Measurements from ENCODE around the gene SEPSECS. TPM values are rescaled to one million over a fixed set of nuclear protein-coding genes. Genes with fewer than 3 reads are reported as not detected.

The SEPSECS gene
- total and polyA plus RNA-seq, 9 of the 15 experiments (the other 6 are each of a cell fraction or from before 2014, with no cell fraction given): 3.9 to 17.2 (median 7.9) TPM

GRCh38 chr4:25120146-25120940 is 39.9 kb downstream of the SEPSECS start:
- Histone ChIP-seq H4K20me1 (replicated peaks; ENCODE audit: control insufficient read depth, insufficient read depth, low read length) (no peaks in the 10 kb centered on the region), H3K4me3 (no peak overlapping the region), H3K79me2 (ENCODE audit: control insufficient read depth, insufficient read depth, low read length) (no peaks in the 10 kb centered on the region), H3K27ac (ENCODE audit: extremely low read depth, low read depth, low read length) (no peak overlapping the region), H3K9me3 (replicated peaks; ENCODE audit: control insufficient read depth, insufficient read depth, low read depth, low read length) (no peaks in the 10 kb centered on the region), H2AFZ (ENCODE audit: low read depth, low read length) (no peak overlapping the region), H3K9ac (ENCODE audit: insufficient read depth in 1 of 2, low read depth in 2 of 2, low read length in 2 of 2) (no peak overlapping the region), H3K9me1 (ENCODE audit: control insufficient read depth, insufficient read depth, low read length) (no peaks in the 10 kb centered on the region), H3K4me2 (ENCODE audit: insufficient read depth, low read length) (no peak overlapping the region), H3K27me3 (ENCODE audit: control insufficient read depth in 2 of 2, insufficient read depth in 2 of 2, low read length in 2 of 2) (peaks cover 0 to under 1% of the 10 kb centered on the region in 2 experiments; a peak in 1 of 5 replicates), H3K4me1 (replicated peaks in 1 of 2; ENCODE audit: control insufficient read depth in 2 of 2, insufficient read depth in 2 of 2, low read length in 2 of 2) (no peaks in the 10 kb centered on the region), H3K36me3 (ENCODE audit: control insufficient read depth, insufficient read depth, low read length) (peaks cover 6% of the 10 kb centered on the region; the same call in 1 of the 3 replicates)
- no TSS peak for BruUV-seq (replicated peaks)
- intact Hi-C loops (cut with micrococcal nuclease): no loop called here
- FAIRE-seq (no peak), ATAC-seq (no peak), DNase-seq (ENCODE audit: extremely low read depth in 1 of 4, low spot score in 3 of 4) (no peak)
- CTCF ChIA-PET (ENCODE audit: low intra/inter-chr PET ratio): no interaction called here
- WGBS (ENCODE audit: insufficient coverage, low coverage, missing lambda C conversion rate): 69% methylated on average over 3 of the region's 3 CpGs
- in situ Hi-C loops (cut with MboI): no loop called here
- no peak for TF ChIP-seq CC2D1A (IDR thresholded peaks at IDR 0.05)
- POLR2A ChIA-PET: no interaction called here

- Histone ChIP-seq H3K9me1 (ENCODE audit: control insufficient read depth, insufficient read depth, low read length) (no peaks in the 10 kb centered on the region), H3K4me3 (no peak overlapping the region), H3K9ac (ENCODE audit: insufficient read depth in 1 of 2, low read depth in 2 of 2, low read length in 2 of 2) (no peak overlapping the region), H2AFZ (ENCODE audit: low read depth, low read length) (no peak overlapping the region), H3K27me3 (ENCODE audit: control insufficient read depth in 2 of 2, insufficient read depth in 2 of 2, low read length in 2 of 2) (peaks cover 6 to 15% of the 10 kb centered on the region in 2 experiments; a peak in 3 of 5 replicates), H3K27ac (ENCODE audit: extremely low read depth, low read depth, low read length) (no peak overlapping the region), H3K4me2 (ENCODE audit: insufficient read depth, low read length) (no peak overlapping the region), H4K20me1 (replicated peaks; ENCODE audit: control insufficient read depth, insufficient read depth, low read length) (no peaks in the 10 kb centered on the region; the same call in 1 of the 2 replicates), H3K9me3 (replicated peaks; ENCODE audit: control insufficient read depth, insufficient read depth, low read depth, low read length) (no peaks in the 10 kb centered on the region), H3K79me2 (ENCODE audit: control insufficient read depth, insufficient read depth, low read length) (no peaks in the 10 kb centered on the region), H3K4me1 (replicated peaks in 1 of 2; ENCODE audit: control insufficient read depth in 2 of 2, insufficient read depth in 2 of 2, low read length in 2 of 2) (no peaks in the 10 kb centered on the region; a peak in 2 of 5 replicates), H3K36me3 (ENCODE audit: control insufficient read depth, insufficient read depth, low read length) (peaks cover 3% of the 10 kb centered on the region; the same call in 1 of the 3 replicates)
- no TSS peak for BruUV-seq (replicated peaks)
- ATAC-seq (no peak; the same call in 2 of the 3 replicates), FAIRE-seq (no peak), DNase-seq (ENCODE audit: extremely low read depth in 1 of 4, low spot score in 3 of 4) (no peak)
- CTCF ChIA-PET (ENCODE audit: low intra/inter-chr PET ratio): no interaction called here
- in situ Hi-C loops (cut with MboI): no loop called here
- WGBS (ENCODE audit: insufficient coverage, low coverage, missing lambda C conversion rate): 52% methylated on average over 6 of the region's 6 CpGs
- intact Hi-C loops (cut with micrococcal nuclease): no loop called here
- POLR2A ChIA-PET: interaction anchor here (1.1 kb wide), 1 partner anchor 12 kb away, joined by 10 read pairs; no protein-coding TSS in a partner anchor
- no peak for TF ChIP-seq NKRF (IDR thresholded peaks at IDR 0.05; ENCODE audit: borderline replicate concordance)
- TF ChIP-seq PKNOX1 (IDR thresholded peaks at IDR 0.05): 0 out of 2 replicates have a peak, but pooled peaks have one; percentile 6
- no peak for TF ChIP-seq ZNF174 (CRISPR knock-in tag; IDR thresholded peaks at IDR 0.05)
- no peak for TF ChIP-seq E4F1 (CRISPR knock-in tag; IDR thresholded peaks at IDR 0.05; ENCODE audit: borderline replicate concordance)
Observed at GRCh38 chr4:25117716-25118472, 42.4 kb downstream of the SEPSECS start.
